GM12878 (cell line): ENCODE measurements around the gene ABCC3. TPM values are rescaled to one million over a fixed set of nuclear protein-coding genes. Genes with fewer than 3 reads are reported as not detected.

Experiments used
- LARP7 ChIP-seq: fragments of 450-650 bp; IDR thresholded peaks from 2 replicates; pipeline ENCODE4 v1.6.1; 2017; ENCODE audit warnings: mild to moderate bottlenecking
- RELA ChIP-seq: fragments of 450-650 bp; IDR thresholded peaks from 2 replicates; pipeline ENCODE4 v1.8.0; 2014; ENCODE audit warnings: borderline replicate concordance; ENCODE audit not compliant: partially characterized antibody
- SIX5 ChIP-seq: IDR thresholded peaks from 2 replicates; pipeline ENCODE4 v1.6.1; 2011; ENCODE audit warnings: mild to moderate bottlenecking, low read depth, low read length, moderate library complexity; ENCODE audit not compliant: severe bottlenecking
- SMAD1 ChIP-seq: fragments of 450-650 bp; IDR thresholded peaks from 2 replicates; pipeline ENCODE4 v1.6.1; 2018; ENCODE audit warnings: mild to moderate bottlenecking, low read depth; ENCODE audit not compliant: partially characterized antibody
- SPI1 ChIP-seq: IDR thresholded peaks from 2 replicates; pipeline ENCODE4 v1.6.1; 2011; ENCODE audit warnings: low read depth, mild to moderate bottlenecking, low read length, moderate library complexity, borderline replicate concordance; ENCODE audit not compliant: insufficient read depth
- YY1 ChIP-seq: IDR thresholded peaks from 2 replicates; pipeline ENCODE4 v1.6.1; 2011; ENCODE audit warnings: low read depth, mild to moderate bottlenecking, low read length
- polyA plus RNA-seq, 11 experiments: library from polyadenylated mRNA; depleted of rRNA in 4 of 11; unstranded in 6 of 11; stranded (reverse) in 5 of 11; fragments of >200 nt; fragmentation: Nextera tagmentation in 4 of 11; fragmentation: Illumina TruSeq in 1 of 11; extraction: Ambion mirVana in 4 of 11; extraction: Trizol in 1 of 11; gene quantifications; 1 replicate in 1 of 11; 2 replicates in 10 of 11; pipeline versions ENCODE4 v1.2.1 to v1.2.3, GENCODE V29; 2011 to 2016; ENCODE audit warnings: inconsistent platforms in 2 of 11, missing spikeins in 2 of 11, low read depth in 1 of 11
- total RNA-seq, 4 experiments: library from RNA; depleted of rRNA in 3 of 4; stranded (reverse); fragments of >200 nt in 3 of 4; fragmentation: Illumina TruSeq in 1 of 4; extraction: Trizol in 1 of 4; gene quantifications; 2 replicates each; pipeline versions ENCODE4 v1.2.1 to v1.2.3, GENCODE V29; 2013 to 2021
- TF ChIP-seq, protein P1 (sequence below): fragments of 450-650 bp; formaldehyde crosslinking; IDR thresholded peaks from 2 replicates; pipeline ENCODE4 v1.4.0; 2020; ENCODE audit warnings: mild to moderate bottlenecking, moderate library complexity

ABCC3 gene
- total and polyA plus RNA-seq, 10 of the 15 experiments (the other 5 are each of a cell fraction or from before 2014, with no cell fraction given), result 0.21 to 2.3 (median 0.71) TPM; not detected in 6

DNA sequence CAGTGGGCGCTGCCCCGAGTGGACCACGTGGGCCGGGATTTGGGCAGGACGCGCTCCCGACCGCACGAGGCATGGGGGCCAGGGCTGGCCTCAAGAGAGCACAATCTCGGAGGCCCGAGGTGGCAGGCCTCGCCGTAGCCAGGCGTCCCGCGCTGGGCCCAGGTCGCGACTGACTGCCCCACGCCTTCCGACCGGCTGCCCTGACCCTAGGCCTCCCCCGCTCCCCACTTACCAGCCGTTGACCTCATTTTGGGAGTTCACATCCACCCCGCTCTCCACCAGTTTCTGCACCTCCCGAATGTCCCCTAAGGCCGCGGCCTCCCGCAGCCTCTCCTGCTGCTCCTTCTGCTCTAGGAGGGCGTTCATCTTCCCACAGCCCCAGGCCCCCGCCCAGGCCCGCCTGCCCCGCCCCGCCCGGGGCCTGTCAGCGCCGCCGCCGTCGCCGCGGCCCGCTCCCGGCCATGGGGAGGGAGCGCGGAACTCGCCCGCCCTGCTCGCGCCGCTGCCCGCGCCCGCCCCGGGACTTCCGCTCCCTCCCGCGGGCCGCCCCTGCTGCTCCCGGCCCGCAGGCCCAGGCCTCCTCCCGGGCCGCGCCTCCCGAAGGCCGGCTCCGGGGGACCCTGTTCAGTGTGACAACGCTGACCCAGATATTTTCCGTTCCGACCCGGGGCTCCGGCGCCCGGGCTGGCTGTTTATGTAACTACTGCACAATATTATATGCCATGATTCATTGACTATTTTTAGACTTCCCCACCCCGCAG is 72.8 kb downstream of the ABCC3 start, which contains the start of gene ANKRD40 (continued):
- TF ChIP-seq, protein P1, sequence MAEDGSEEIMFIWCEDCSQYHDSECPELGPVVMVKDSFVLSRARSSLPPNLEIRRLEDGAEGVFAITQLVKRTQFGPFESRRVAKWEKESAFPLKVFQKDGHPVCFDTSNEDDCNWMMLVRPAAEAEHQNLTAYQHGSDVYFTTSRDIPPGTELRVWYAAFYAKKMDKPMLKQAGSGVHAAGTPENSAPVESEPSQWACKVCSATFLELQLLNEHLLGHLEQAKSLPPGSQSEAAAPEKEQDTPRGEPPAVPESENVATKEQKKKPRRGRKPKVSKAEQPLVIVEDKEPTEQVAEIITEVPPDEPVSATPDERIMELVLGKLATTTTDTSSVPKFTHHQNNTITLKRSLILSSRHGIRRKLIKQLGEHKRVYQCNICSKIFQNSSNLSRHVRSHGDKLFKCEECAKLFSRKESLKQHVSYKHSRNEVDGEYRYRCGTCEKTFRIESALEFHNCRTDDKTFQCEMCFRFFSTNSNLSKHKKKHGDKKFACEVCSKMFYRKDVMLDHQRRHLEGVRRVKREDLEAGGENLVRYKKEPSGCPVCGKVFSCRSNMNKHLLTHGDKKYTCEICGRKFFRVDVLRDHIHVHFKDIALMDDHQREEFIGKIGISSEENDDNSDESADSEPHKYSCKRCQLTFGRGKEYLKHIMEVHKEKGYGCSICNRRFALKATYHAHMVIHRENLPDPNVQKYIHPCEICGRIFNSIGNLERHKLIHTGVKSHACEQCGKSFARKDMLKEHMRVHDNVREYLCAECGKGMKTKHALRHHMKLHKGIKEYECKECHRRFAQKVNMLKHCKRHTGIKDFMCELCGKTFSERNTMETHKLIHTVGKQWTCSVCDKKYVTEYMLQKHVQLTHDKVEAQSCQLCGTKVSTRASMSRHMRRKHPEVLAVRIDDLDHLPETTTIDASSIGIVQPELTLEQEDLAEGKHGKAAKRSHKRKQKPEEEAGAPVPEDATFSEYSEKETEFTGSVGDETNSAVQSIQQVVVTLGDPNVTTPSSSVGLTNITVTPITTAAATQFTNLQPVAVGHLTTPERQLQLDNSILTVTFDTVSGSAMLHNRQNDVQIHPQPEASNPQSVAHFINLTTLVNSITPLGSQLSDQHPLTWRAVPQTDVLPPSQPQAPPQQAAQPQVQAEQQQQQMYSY, result no peak
- peak; percentile 78 for TF ChIP-seq LARP7
- TF ChIP-seq SMAD1, result no peak
- peak; percentile 74 for TF ChIP-seq SIX5
- TF ChIP-seq RELA, result peak; percentile 57
- no peak for TF ChIP-seq SPI1
- TF ChIP-seq YY1, result peak; percentile 91
